Neural cell (in vitro differentiated cells): ENCODE data around the gene CPEB3. TPM values are rescaled to one million over a fixed set of nuclear protein-coding genes. Genes with fewer than 3 reads are reported as not detected.

Experiments
- H2AFZ ChIP-seq: fragments of 200-600, 300-800 bp; sonication (generic), shearing (Covaris generic); 2 replicates; pipeline ENCODE4 v1.6.0; 2014; ENCODE audit warnings: low read depth, mild to moderate bottlenecking, antibody characterized with exemption, low read length, moderate library complexity
- H3F3A ChIP-seq: fragments of 200-600 bp; shearing (Covaris generic); 2 replicates; pipeline ENCODE4 v1.6.1; 2016; ENCODE audit warnings: mild to moderate bottlenecking, moderate library complexity, mixed read lengths, antibody characterized with exemption, low read length; ENCODE audit not compliant: insufficient read depth, poor library complexity, severe bottlenecking
- H3K27ac ChIP-seq: fragments of 200-600, 300-800 bp; sonication (generic), shearing (Covaris generic); 2 replicates; pipeline ENCODE4 v1.5.1; 2014; ENCODE audit warnings: mild to moderate bottlenecking, low read length, moderate library complexity
- H3K27me3 ChIP-seq: fragments of 300-800, 200-600 bp; sonication (generic), shearing (Covaris generic); 2 replicates; pipeline ENCODE4 v1.6.0; 2014; ENCODE audit warnings: mild to moderate bottlenecking, low read depth, low read length, moderate library complexity; ENCODE audit not compliant: insufficient read depth
- H3K36me3 ChIP-seq: fragments of 300-800, 200-600 bp; sonication (generic), shearing (Covaris generic); 2 replicates; pipeline ENCODE4 v1.5.1; 2014; ENCODE audit warnings: mild to moderate bottlenecking, antibody characterized with exemption, low read length, moderate library complexity; ENCODE audit not compliant: insufficient read depth
- H3K4me2 ChIP-seq: fragments of 300-800, 200-600 bp; sonication (generic), shearing (Covaris generic); 2 replicates; pipeline ENCODE4 v1.6.0; 2014; ENCODE audit warnings: mild to moderate bottlenecking, low read length
- H3K4me3 ChIP-seq: fragments of 300-800, 200-600 bp; sonication (generic), shearing (Covaris generic); 2 replicates; pipeline ENCODE4 v1.5.1; 2014; ENCODE audit warnings: mild to moderate bottlenecking, low read length, moderate library complexity
- H3K79me2 ChIP-seq: fragments of 200-600 bp; shearing (Covaris generic); replicated peaks from 2 replicates; pipeline ENCODE4 v1.6.0; 2014; ENCODE audit warnings: mild to moderate bottlenecking, low read length, moderate library complexity; ENCODE audit not compliant: insufficient read depth
- H3K9ac ChIP-seq: fragments of 300-800, 200-600 bp; sonication (generic), shearing (Covaris generic); 2 replicates; pipeline ENCODE4 v1.6.1; 2016; ENCODE audit warnings: mild to moderate bottlenecking, low read length, mixed read lengths
- H3K9me2 ChIP-seq: fragments of 200-600 bp; shearing (Covaris generic); 2 replicates; pipeline ENCODE4 v1.6.1; 2016; ENCODE audit warnings: mild to moderate bottlenecking, low read length, mixed read lengths; ENCODE audit not compliant: insufficient read depth
- H3K9me3 ChIP-seq: fragments of 200-600, 300-800 bp; sonication (generic), shearing (Covaris generic); 2 replicates; pipeline ENCODE4 v1.6.1; 2016; ENCODE audit warnings: mild to moderate bottlenecking, mixed run types, low read length, moderate library complexity, mixed read lengths
- H4K20me1 ChIP-seq: fragments of 200-600 bp; shearing (Covaris generic); 2 replicates; pipeline ENCODE4 v1.6.1; 2016; ENCODE audit warnings: mild to moderate bottlenecking, mixed run types; ENCODE audit not compliant: insufficient read depth
- EP300 ChIP-seq: fragments of 450-650 bp; conservative IDR thresholded peaks from 2 replicates; pipeline ENCODE4 v1.6.1; 2014; ENCODE audit warnings: antibody characterized with exemption, mild to moderate bottlenecking, moderate library complexity; ENCODE audit not compliant: poor library complexity, severe bottlenecking
- EZH2 ChIP-seq: fragments of 200-600, 300-800 bp; shearing (Covaris generic), sonication (generic); IDR thresholded peaks from 2 replicates; pipeline ENCODE4 v1.6.1; 2014; ENCODE audit warnings: antibody characterized with exemption, low read length, borderline replicate concordance, mild to moderate bottlenecking; ENCODE audit not compliant: insufficient read depth, poor library complexity, severe bottlenecking
- MXI1 ChIP-seq: fragments of 450-650 bp; conservative IDR thresholded peaks from 2 replicates; pipeline ENCODE4 v1.6.1; 2014; ENCODE audit warnings: antibody characterized with exemption, mild to moderate bottlenecking; ENCODE audit not compliant: poor library complexity, severe bottlenecking
- POLR2AphosphoS5 ChIP-seq: IDR thresholded peaks from 2 replicates; pipeline ENCODE4 v1.6.1; 2012
- RAD21 ChIP-seq: fragments of 450-650 bp; conservative IDR thresholded peaks from 2 replicates; pipeline ENCODE4 v1.6.1; 2014; ENCODE audit warnings: antibody characterized with exemption, mild to moderate bottlenecking, moderate library complexity
- SMC3 ChIP-seq: fragments of 450-650 bp; conservative IDR thresholded peaks from 2 replicates; pipeline ENCODE4 v1.6.1; 2014; ENCODE audit warnings: antibody characterized with exemption, mild to moderate bottlenecking, moderate library complexity; ENCODE audit not compliant: poor library complexity
- TAF1 ChIP-seq: IDR thresholded peaks from 2 replicates; pipeline ENCODE4 v1.6.1; 2012; ENCODE audit warnings: low read depth
- polyA plus RNA-seq: library from polyadenylated mRNA; depleted of rRNA; stranded (reverse); fragments of >200 nt; gene quantifications from 2 replicates; pipeline ENCODE4 v1.2.3, GENCODE V29; 2014
- TF ChIP-seq, protein P1 (sequence below): fragments of 450-650 bp; IDR thresholded peaks from 2 replicates; pipeline ENCODE4 v1.5.1; 2014; ENCODE audit warnings: antibody characterized with exemption, mild to moderate bottlenecking, moderate library complexity; ENCODE audit not compliant: poor library complexity, severe bottlenecking
- TF ChIP-seq, protein P2 (sequence below): IDR thresholded peaks from 2 replicates; pipeline ENCODE4 v1.6.1; 2012; ENCODE audit warnings: borderline replicate concordance

Gene CPEB3
- polyA plus RNA-seq, 1 donor from 2014 or later = 20.0 TPM

DNA sequence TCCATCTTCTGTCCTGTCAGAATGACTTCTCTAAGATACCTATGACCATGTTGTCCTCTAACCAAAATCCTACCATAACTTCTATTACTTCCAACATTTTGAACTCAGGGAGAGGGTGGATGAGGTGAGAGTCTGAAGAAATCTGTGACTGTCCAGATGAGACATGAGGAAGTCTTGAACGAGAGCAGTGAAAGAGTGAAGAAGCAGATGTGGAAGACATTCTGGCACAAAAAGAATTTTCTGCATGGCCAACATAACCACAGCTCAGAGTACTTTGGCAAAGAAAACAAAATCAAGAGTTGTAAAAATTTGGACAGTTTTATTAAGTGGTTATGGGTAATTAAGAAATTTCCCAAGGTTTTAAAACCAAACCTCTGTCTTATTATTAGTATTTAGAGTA lies 141.6 kb downstream of the CPEB3 start:
- H3K4me2 ChIP-seq = no peak overlapping the region
- TF ChIP-seq POLR2AphosphoS5 (no peak), EZH2 (no peak), EP300 (no peak), SMC3 (no peak), TAF1 (no peak), MXI1 (no peak), RAD21 (no peak)
- TF ChIP-seq, protein P1, sequence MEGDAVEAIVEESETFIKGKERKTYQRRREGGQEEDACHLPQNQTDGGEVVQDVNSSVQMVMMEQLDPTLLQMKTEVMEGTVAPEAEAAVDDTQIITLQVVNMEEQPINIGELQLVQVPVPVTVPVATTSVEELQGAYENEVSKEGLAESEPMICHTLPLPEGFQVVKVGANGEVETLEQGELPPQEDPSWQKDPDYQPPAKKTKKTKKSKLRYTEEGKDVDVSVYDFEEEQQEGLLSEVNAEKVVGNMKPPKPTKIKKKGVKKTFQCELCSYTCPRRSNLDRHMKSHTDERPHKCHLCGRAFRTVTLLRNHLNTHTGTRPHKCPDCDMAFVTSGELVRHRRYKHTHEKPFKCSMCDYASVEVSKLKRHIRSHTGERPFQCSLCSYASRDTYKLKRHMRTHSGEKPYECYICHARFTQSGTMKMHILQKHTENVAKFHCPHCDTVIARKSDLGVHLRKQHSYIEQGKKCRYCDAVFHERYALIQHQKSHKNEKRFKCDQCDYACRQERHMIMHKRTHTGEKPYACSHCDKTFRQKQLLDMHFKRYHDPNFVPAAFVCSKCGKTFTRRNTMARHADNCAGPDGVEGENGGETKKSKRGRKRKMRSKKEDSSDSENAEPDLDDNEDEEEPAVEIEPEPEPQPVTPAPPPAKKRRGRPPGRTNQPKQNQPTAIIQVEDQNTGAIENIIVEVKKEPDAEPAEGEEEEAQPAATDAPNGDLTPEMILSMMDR = no peak
- TF ChIP-seq, protein P2, sequence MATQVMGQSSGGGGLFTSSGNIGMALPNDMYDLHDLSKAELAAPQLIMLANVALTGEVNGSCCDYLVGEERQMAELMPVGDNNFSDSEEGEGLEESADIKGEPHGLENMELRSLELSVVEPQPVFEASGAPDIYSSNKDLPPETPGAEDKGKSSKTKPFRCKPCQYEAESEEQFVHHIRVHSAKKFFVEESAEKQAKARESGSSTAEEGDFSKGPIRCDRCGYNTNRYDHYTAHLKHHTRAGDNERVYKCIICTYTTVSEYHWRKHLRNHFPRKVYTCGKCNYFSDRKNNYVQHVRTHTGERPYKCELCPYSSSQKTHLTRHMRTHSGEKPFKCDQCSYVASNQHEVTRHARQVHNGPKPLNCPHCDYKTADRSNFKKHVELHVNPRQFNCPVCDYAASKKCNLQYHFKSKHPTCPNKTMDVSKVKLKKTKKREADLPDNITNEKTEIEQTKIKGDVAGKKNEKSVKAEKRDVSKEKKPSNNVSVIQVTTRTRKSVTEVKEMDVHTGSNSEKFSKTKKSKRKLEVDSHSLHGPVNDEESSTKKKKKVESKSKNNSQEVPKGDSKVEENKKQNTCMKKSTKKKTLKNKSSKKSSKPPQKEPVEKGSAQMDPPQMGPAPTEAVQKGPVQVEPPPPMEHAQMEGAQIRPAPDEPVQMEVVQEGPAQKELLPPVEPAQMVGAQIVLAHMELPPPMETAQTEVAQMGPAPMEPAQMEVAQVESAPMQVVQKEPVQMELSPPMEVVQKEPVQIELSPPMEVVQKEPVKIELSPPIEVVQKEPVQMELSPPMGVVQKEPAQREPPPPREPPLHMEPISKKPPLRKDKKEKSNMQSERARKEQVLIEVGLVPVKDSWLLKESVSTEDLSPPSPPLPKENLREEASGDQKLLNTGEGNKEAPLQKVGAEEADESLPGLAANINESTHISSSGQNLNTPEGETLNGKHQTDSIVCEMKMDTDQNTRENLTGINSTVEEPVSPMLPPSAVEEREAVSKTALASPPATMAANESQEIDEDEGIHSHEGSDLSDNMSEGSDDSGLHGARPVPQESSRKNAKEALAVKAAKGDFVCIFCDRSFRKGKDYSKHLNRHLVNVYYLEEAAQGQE = no peak

DNA sequence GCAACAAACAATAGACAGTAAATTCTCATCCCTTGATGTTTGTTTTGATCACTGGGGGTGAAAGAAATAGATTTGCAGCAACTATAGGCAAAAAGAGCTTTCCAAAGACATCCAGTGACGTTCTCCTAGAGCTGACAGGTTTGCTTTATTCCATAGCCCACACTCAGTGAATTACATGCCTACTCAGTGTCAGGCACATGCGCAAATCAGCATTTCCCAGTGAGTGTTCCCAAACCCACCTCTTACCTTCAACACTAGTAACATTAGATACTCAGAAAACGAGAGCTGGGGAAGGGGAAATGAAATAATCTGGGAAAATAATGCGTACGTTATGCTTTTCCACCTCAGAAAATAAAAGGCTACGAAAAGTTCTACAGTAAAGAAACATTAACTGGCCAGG lies 144.1 kb downstream of the CPEB3 start:
- Histone ChIP-seq H3K4me2 (no peak overlapping the region), H3K79me2 (no peaks in the 10 kb centered on the region), H3K9ac (no peak overlapping the region), H3F3A (no peaks in the 10 kb centered on the region), H3K9me2 (no peaks in the 10 kb centered on the region), H3K27me3 (no peaks in the 10 kb centered on the region), H3K36me3 (peaks cover 9% of the 10 kb centered on the region), H3K27ac (no peak overlapping the region), H2AFZ (no peak overlapping the region), H3K9me3 (no peaks in the 10 kb centered on the region), H3K4me3 (no peak overlapping the region), H4K20me1 (no peaks in the 10 kb centered on the region)
- TF ChIP-seq, protein P2 = no peak
- TF ChIP-seq EP300 = no peak
- TF ChIP-seq MXI1 = no peak
- TF ChIP-seq EZH2 = no peak
- TF ChIP-seq SMC3 = no peak

More for the DNA sequence above, 141.6 kb downstream of the CPEB3 start:
- Histone ChIP-seq H3K4me3 (no peak overlapping the region), H3K9me3 (no peaks in the 10 kb centered on the region), H3K27me3 (no peaks in the 10 kb centered on the region), H3K79me2 (no peaks in the 10 kb centered on the region), H3K9me2 (no peaks in the 10 kb centered on the region), H3K36me3 (no peaks in the 10 kb centered on the region), H4K20me1 (no peaks in the 10 kb centered on the region), H3F3A (no peaks in the 10 kb centered on the region), H3K27ac (no peak overlapping the region), H2AFZ (no peak overlapping the region), H3K9ac (no peak overlapping the region)
